GM19395 (cell line): ENCODE data around the gene GMEB1.
"Not testable (repeated sequence)": the region's sequence is repeated elsewhere in the genome, so short reads cannot be mapped to it uniquely, and the experiment has no call there.

Experiments used
- ATAC-seq: cut with Tn5 transposase; IDR thresholded peaks from one replicate; pipeline ENCODE4 v1.9.1; 2021; ENCODE audit warnings: mild to moderate bottlenecking, moderate library complexity; ENCODE audit not compliant: unreplicated experiment

Gene GMEB1

DNA sequence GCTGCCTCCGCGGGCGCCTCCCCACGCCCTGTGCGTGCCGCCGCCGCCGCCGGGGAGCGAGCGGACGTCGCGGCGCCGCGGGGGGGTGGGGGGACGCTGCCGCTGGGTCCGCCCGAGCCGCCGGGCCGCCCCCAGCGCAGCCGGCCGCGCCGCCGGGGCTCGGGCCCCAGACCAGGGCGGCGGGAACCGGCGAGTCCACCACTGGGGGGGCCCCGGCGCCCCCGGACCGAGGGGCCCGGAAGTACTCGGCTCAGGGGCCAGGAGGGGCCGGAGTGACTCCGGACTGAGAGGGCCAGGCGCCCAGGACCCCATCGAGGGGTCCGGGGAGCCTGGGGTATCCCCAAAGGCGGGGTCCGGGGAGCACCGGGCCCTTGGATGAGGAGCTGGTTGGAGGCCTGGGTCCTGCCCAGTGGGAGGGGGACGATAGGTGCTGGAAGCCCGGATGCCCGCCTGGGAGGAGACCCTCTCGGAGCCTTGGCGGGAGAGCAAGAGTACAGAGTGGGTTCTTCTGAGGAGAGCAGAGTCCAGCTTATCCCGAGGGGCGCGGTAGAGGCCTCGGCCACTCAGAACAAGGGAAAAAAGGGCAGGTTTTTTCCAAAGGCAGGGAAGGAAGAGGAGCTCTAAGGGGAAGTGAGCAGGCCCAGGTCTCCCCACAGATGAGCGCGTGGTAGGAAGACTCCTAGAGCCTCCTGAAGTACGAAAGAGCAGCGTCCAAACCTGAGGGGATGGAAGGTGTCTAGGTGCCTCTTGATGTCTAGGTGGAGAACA lies 556 bp downstream of the GMEB1 start:
- ATAC-seq = peak; percentile 43

GRCh38 chr1:28671254-28671780 lies 2.7 kb downstream of the GMEB1 start:
- no peak for ATAC-seq

GRCh38 chr1:28672971-28673370 lies 4.4 kb downstream of the GMEB1 start:
- ATAC-seq = not testable (repeated sequence)

GRCh38 chr1:28675924-28676257 lies 7.3 kb downstream of the GMEB1 start:
- ATAC-seq = no peak

DNA sequence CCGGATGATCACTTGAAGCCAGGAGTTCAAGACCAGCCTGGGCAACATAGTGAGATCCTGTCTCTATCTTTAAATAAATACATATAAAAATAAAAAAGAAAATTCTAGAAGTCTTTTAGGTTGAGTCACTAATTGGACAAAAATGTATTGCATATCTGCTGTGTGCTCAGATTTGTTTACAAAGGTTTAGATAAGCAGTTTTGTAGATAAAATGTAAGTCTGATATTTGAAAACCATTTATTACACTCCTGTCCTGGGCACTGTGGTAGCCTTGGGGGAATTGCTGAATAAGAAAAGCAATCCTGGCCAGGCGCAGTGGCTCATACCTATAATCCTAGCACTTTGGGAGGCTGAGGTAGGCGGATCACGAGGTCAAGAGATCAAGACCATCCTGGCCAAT lies 11.6 kb downstream of the GMEB1 start:
- ATAC-seq = no peak

GRCh38 chr1:28682840-28683239 lies 14.3 kb downstream of the GMEB1 start:
- no peak for ATAC-seq

DNA sequence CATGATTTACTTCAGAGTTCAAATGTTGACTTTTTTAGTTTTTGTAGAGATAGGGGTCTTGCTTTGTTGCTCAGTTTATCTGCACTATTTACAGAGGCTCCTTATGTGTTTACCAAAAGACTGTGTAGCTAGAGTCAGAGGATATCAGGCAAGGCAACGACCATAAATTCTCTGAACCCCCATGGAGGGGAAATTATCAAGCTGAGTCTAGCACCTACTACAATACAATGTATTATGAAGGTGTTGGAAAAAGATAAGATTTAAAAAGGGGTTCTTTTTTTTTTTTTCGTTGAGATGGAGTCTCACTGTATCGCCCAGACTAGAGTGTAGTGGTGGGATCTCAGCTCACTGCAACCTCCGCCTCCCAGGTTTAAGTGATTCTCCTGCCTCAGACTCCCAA lies 16.4 kb downstream of the GMEB1 start:
- no peak for ATAC-seq

- not testable (repeated sequence) for ATAC-seq
Measured at GRCh38 chr1:28691627-28692026, 23.0 kb downstream of the GMEB1 start.

DNA sequence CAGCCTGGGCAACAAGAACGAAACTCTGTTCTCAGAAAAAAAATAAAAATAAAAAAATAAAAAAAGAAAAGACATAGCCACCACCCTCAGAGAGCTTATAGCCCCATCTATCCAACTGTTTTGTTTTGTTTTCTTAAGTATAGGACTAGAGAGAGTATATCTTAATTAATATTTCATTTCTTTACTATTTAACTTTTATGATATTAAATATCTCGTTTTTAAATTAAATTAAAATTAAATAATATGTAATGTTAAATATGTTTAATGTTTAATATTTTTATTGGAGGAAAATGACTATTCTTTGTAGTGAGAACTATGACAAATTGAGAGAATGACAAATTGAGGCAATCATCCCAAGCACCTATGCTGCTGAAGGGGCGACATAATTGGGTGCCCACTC lies 35.0 kb downstream of the GMEB1 start:
- ATAC-seq = no peak

DNA sequence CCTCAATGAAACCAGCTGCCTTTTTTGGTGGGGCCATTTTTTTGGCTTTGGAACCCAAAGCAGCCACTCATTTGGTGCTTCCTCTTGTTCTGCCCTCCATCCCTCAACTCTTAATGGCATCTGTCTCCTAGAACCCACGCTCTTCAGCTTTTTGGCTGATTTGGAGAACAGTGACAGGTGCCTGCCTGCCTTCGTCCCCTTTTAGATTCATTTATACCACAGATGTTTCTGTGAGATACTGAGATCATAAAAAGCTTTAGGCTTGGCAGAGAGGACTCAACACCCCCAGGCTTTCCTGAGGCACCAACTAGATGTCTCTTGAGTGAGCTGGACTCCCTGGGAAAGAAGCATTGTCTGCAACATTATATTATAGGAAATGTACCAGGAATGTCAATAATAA lies 47.8 kb downstream of the GMEB1 start:
- ATAC-seq = no peak

- no peak for ATAC-seq
Measured at GRCh38 chr1:28718166-28718565, 49.6 kb downstream of the GMEB1 start.

DNA sequence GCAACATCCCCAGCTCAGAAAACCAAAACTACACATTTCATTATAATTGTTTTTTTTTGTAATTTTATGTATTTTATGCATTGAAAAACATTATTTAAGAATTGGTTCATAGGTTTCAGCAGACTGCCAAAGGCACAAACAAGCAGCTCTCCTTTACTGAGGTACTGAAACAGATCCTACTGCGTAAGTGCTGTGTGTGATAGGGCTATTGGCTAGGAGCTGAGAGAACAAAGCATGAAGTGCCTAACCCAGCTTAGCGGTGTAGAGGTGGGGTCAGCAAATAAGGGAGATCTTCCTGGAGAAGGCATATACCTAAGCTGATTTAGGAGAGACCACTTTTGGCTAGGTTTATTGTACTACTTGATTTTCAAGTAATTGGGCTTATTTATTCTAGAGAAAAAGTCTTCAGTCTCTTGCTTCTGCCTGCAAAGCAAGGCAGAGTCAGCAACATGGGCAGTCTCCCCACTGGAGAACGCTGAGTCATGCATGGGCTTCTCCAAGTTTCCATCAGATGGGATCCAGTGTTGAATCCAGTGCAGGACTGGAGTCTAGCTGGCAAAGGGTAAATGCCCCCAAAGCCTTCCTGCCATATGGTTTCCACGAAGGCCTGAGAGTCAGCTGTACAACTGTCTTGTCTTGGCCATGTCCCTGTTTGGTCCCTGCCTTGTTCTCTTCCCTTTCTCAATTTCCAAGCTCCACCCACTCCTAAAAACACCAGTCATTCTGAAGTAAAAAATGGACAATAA lies 50.2 kb downstream of the GMEB1 start:
- ATAC-seq = no peak

DNA sequence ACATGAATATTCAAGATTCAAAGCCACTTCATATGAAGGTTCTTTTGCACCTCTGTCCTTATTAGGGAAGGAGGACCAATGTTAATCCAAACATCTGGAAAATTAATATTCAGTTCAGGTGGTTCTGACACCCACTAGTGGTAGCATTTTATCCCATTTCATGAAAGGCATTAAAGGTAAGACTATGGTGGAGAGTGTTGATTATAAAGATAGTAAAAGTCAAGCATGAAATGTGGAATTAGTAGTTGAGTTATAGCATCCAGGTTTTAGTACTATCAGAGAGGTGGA lies 50.7 kb downstream of the GMEB1 start:
- no peak for ATAC-seq

DNA sequence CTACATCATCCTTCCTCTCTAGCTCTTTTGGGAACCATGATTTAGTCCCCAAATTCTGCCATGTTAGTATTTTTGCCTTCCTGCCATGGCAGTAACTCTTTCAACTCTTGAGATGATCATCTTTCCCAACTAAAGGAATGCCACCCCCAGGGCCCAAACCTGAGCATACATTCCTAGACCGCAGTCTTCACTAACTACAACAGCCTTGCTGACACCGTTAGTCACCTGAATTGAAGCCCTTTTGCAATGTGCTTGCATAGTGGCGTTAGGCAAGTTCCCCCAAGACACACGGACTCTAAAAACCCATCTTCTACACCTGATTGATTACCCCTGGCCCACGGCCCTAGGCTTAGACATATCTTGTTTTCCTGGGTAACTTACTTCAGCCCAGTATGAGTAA lies 51.8 kb downstream of the GMEB1 start:
- ATAC-seq = no peak

DNA sequence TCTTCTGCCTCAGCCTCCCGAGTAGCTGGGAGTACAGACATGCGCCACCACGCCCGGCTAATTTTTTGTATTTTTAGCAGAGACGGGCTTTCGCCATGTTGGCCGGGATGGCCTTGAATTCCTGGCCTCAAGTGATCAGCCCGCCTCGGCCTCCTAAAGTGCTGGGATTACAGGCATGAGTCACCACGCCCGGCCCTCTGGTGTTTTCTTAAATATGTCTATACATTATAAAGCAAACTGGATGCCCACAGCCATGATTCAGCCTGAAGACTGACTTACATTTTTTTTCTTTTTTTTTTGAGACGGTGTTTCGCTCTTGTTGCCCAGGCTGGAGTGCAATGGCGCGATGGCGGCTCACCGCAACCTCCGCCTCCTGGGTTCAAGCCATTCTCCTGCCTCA lies 53.3 kb downstream of the GMEB1 start:
- not testable (repeated sequence) for ATAC-seq

- ATAC-seq = not testable (repeated sequence)
Measured at GRCh38 chr1:28725365-28725764, 56.8 kb downstream of the GMEB1 start.

DNA sequence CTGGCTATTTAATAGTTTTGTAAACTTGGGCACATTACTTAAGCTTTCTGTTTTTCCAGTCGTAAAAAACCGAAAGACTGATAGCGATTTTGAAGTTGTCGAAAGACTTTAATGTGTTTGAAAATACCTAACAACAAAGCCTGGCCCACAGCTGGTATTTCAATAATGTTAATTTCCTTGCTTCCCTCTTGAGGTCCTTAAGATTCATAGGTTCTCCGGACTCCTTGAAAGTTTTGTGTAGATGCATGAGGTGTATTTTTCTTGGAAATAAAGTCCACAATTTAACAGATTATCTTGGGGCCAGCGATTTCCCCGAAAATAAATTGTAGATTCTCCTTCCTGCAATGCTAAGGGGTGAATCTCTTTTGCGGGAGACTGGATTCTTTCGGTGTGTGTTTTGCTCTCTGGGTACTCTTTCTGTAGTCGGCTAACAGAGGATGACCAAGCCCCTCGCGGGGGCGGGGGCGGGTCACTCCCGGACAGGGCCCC lies 67.4 kb downstream of the GMEB1 start:
- no peak for ATAC-seq

GRCh38 chr1:28736450-28737306 lies 68.1 kb downstream of the GMEB1 start, which contains the start of gene YTHDF2:
Gene YTHDF2 (plus strand): TSS chr1:28736940. CDS start chr1:28737121, 181 bp downstream.
- peak; percentile 85 for ATAC-seq

DNA sequence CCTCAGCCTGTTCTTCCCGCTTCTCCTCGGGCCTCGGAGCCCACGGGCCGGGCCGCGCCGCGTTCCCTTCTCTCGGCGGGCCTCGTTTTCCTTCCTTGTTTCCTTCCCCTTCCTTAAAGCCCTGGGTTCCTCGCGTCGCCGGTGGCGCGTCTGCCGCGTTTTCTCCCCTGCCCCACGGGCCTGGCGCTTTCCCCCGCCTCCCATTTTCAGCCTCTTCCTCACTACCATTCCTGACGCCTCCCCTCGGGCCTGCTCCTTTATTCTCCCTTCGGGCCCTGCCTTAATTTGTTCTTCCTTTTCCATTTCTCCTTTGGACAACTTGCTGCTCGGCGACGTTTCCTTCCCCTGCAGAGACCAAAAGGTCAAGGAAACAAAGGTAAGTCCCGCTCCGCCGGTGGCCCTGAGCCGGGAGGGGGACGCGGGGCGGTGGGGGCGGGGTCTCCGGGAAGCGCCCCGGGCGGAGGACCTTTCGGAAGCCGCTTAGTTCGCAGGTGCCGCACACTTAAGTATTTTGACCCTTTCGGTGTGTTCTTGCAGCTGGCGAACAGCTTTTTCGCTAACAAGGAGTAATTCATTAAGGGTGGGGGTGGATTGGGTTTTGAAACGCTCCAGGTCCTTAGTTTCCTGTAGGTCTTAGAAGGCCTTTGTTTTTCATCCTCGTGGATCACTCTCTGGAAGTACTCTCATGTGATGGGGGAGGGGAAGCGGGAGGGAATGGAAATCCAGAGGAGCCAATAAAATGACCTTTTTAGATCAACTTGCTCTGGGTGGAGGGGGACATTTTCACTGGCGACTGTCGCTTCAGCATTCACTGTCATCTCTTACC lies 68.9 kb downstream of the GMEB1 start:
- ATAC-seq = peak; percentile 17

DNA sequence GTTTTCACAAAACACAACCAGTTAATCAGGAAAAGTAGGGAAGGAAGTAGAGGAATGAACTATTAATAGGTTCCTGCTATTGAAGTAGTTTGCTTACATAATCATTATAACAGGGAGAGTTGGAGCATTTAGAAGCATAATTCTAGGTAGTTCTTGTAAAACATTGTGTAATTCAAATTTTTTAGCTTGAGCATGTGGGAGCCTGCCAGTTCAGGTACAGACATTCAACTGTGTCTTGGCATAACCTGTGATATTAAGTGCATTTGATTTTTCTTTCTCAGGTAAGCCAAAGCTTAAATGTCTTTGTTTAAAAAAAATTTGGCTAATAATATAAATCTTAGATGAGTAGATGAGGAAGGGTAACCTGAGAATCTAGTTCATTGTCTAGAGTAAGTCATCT lies 71.5 kb downstream of the GMEB1 start:
- ATAC-seq = no peak
